Measurements from ENCODE around the gene ABCC6.

- no peak for TF ChIP-seq POLR2AphosphoS5 (IDR thresholded peaks at IDR 0.05)
- no peak for TF ChIP-seq POLR2A (IDR thresholded peaks at IDR 0.05)
- TF ChIP-seq CTCF (IDR thresholded peaks at IDR 0.05 in 8 of 11, conservative IDR thresholded peaks at IDR 0.05 in 3 of 11): no peak
These were observed 31.7 kb downstream of the ABCC6 start for GRCh38 chr16:16191493-16192167.

Measured in spleen (tissue), 7 donors.